GM12878 (cell line): Measurements from ENCODE around the gene PRKCE. TPM values are rescaled to one million over a fixed set of nuclear protein-coding genes. Genes with fewer than 3 reads are reported as not detected.

Experiments used
- BCL11A ChIP-seq: IDR thresholded peaks from 2 replicates; pipeline ENCODE4 v1.6.1; 2011; ENCODE audit warnings: low read depth, low read length
- CREB1 ChIP-seq: IDR thresholded peaks from 2 replicates; pipeline ENCODE4 v1.6.1; 2012; ENCODE audit warnings: low read depth, mild to moderate bottlenecking, inconsistent platforms
- CREM ChIP-seq: IDR thresholded peaks from 2 replicates; pipeline ENCODE4 v1.6.1; 2014; ENCODE audit warnings: antibody characterized with exemption, low read depth
- DPF2 ChIP-seq: fragments of 450-650 bp; IDR thresholded peaks from 2 replicates; pipeline ENCODE4 v1.6.1; 2017; ENCODE audit warnings: mild to moderate bottlenecking
- EED ChIP-seq: sonication (generic); IDR thresholded peaks from 2 replicates; pipeline ENCODE4 v1.6.1; 2016; ENCODE audit warnings: antibody characterized with exemption, low read depth
- ESRRA ChIP-seq: IDR thresholded peaks from 2 replicates; pipeline ENCODE4 v1.6.1; 2012; ENCODE audit warnings: mild to moderate bottlenecking, low read length, improper control_type of control experiment
- FOS ChIP-seq: IDR thresholded peaks from 3 replicates; pipeline ENCODE4 v1.6.1; 2011; ENCODE audit warnings: borderline replicate concordance; ENCODE audit not compliant: insufficient read length; ENCODE audit errors: extremely low read depth
- MEF2B ChIP-seq: fragments of 450-650 bp; IDR thresholded peaks from 2 replicates; pipeline ENCODE4 v1.6.1; 2018; ENCODE audit warnings: mild to moderate bottlenecking, moderate library complexity; ENCODE audit not compliant: partially characterized antibody, poor library complexity, severe bottlenecking
- MYC ChIP-seq: IDR thresholded peaks from 2 replicates; pipeline ENCODE4 v1.6.1; 2011; ENCODE audit warnings: mild to moderate bottlenecking, low read length, moderate library complexity, inconsistent platforms; ENCODE audit not compliant: insufficient read depth, insufficient replicate concordance, insufficient read length, severe bottlenecking
- NBN ChIP-seq: fragments of 450-650 bp; IDR thresholded peaks from 2 replicates; pipeline ENCODE4 v1.6.1; 2016
- NFIC ChIP-seq: IDR thresholded peaks from 2 replicates; pipeline ENCODE4 v1.6.1; 2012; ENCODE audit warnings: low read depth, mild to moderate bottlenecking, inconsistent platforms, low read length, moderate library complexity
- NR2F1 ChIP-seq: fragments of 450-650 bp; conservative IDR thresholded peaks from 2 replicates; pipeline ENCODE4 v1.6.1; 2017; ENCODE audit warnings: mild to moderate bottlenecking
- POLR2AphosphoS2 ChIP-seq: IDR thresholded peaks from 2 replicates; pipeline ENCODE4 v1.6.1; 2011; ENCODE audit warnings: low read depth, mild to moderate bottlenecking, low read length, improper control_type of control experiment, moderate library complexity
- RAD21 ChIP-seq: IDR thresholded peaks from 2 replicates; pipeline ENCODE4 v1.6.1; 2011; ENCODE audit warnings: mild to moderate bottlenecking, low read depth, low read length, moderate library complexity; ENCODE audit not compliant: insufficient read depth
- SREBF1 ChIP-seq: IDR thresholded peaks from 2 replicates; pipeline ENCODE4 v1.6.1; 2012; ENCODE audit warnings: mild to moderate bottlenecking, low read length
- TCF12 ChIP-seq: IDR thresholded peaks from 2 replicates; pipeline ENCODE4 v1.6.1; 2011; ENCODE audit warnings: low read depth, mild to moderate bottlenecking, low read length
- WRNIP1 ChIP-seq: IDR thresholded peaks from 2 replicates; pipeline ENCODE4 v1.6.1; 2011; ENCODE audit warnings: low read depth, low read length, improper control_type of control experiment, borderline replicate concordance
- ZBED1 ChIP-seq: IDR thresholded peaks from 2 replicates; pipeline ENCODE4 v1.6.1; 2016; ENCODE audit warnings: borderline replicate concordance
- ZNF274 ChIP-seq: IDR thresholded peaks from one replicate; pipeline ENCODE4 v1.8.0; 2011; ENCODE audit not compliant: insufficient read length, insufficient read depth
- ZNF384 ChIP-seq: IDR thresholded peaks from 2 replicates; pipeline ENCODE4 v1.6.1; 2012; ENCODE audit warnings: low read depth, mild to moderate bottlenecking, low read length, improper control_type of control experiment, borderline replicate concordance
- ZZZ3 ChIP-seq: IDR thresholded peaks from 2 replicates; pipeline ENCODE4 v1.6.1; 2011; ENCODE audit warnings: low read depth; ENCODE audit not compliant: control insufficient read depth, insufficient read length
- polyA plus RNA-seq, 11 experiments: library from polyadenylated mRNA; depleted of rRNA in 4 of 11; unstranded in 6 of 11; stranded (reverse) in 5 of 11; fragments of >200 nt; fragmentation: Nextera tagmentation in 4 of 11; fragmentation: Illumina TruSeq in 1 of 11; extraction: Ambion mirVana in 4 of 11; extraction: Trizol in 1 of 11; gene quantifications; 1 replicate in 1 of 11; 2 replicates in 10 of 11; pipeline versions ENCODE4 v1.2.1 to v1.2.3, GENCODE V29; 2011 to 2016; ENCODE audit warnings: inconsistent platforms in 2 of 11, missing spikeins in 2 of 11, low read depth in 1 of 11
- total RNA-seq, 4 experiments: library from RNA; depleted of rRNA in 3 of 4; stranded (reverse); fragments of >200 nt in 3 of 4; fragmentation: Illumina TruSeq in 1 of 4; extraction: Trizol in 1 of 4; gene quantifications; 2 replicates each; pipeline versions ENCODE4 v1.2.1 to v1.2.3, GENCODE V29; 2013 to 2021
- TF ChIP-seq, protein P1 (sequence below): fragments of 150-350 bp; IDR thresholded peaks from 2 replicates; pipeline ENCODE4 v1.6.1; 2016; ENCODE audit warnings: low read depth, low read length
- TF ChIP-seq, protein P2 (sequence below): fragments of 450-650 bp; IDR thresholded peaks from 2 replicates; pipeline ENCODE4 v1.6.1; 2017; ENCODE audit warnings: mild to moderate bottlenecking, moderate library complexity

PRKCE gene
- total and polyA plus RNA-seq, 10 of the 15 experiments (the other 5 are each of a cell fraction or from before 2014, with no cell fraction given): 2.6 to 28.2 (median 11.3) TPM

DNA sequence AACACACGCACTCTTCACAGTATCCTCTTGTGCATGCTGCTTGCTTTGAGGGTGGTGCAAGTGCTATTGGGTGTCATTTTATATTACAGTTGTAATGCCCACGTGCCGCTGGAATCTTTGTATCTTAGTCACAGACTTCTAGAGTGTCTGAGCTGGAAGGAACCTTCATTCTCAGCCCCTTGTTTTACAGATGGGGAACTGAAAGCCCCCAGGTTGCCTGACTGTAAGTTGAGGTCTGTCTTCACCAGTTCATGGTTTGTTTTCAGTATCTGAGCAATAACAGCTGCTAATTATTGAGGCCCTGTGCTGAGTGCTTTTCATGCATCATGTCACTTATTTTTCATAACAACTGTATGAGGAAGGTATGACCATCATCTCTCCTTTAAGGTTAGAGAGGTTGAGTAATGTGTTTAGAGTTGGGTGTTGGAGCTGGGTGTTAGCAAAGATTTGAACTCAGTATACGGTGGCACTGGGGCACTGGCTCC lies 77.0 kb downstream of the PRKCE start (continued):
- TF ChIP-seq, protein P1, sequence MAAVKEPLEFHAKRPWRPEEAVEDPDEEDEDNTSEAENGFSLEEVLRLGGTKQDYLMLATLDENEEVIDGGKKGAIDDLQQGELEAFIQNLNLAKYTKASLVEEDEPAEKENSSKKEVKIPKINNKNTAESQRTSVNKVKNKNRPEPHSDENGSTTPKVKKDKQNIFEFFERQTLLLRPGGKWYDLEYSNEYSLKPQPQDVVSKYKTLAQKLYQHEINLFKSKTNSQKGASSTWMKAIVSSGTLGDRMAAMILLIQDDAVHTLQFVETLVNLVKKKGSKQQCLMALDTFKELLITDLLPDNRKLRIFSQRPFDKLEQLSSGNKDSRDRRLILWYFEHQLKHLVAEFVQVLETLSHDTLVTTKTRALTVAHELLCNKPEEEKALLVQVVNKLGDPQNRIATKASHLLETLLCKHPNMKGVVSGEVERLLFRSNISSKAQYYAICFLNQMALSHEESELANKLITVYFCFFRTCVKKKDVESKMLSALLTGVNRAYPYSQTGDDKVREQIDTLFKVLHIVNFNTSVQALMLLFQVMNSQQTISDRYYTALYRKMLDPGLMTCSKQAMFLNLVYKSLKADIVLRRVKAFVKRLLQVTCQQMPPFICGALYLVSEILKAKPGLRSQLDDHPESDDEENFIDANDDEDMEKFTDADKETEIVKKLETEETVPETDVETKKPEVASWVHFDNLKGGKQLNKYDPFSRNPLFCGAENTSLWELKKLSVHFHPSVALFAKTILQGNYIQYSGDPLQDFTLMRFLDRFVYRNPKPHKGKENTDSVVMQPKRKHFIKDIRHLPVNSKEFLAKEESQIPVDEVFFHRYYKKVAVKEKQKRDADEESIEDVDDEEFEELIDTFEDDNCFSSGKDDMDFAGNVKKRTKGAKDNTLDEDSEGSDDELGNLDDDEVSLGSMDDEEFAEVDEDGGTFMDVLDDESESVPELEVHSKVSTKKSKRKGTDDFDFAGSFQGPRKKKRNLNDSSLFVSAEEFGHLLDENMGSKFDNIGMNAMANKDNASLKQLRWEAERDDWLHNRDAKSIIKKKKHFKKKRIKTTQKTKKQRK: no peak
- TF ChIP-seq MYC (no peak), CREM (peak; percentile 87), ZZZ3 (no peak), ZBED1 (peak; percentile 80; the same call in 1 of the 2 replicates), NFIC (peak; percentile 93), WRNIP1 (no peak), DPF2 (peak; percentile 98), POLR2AphosphoS2 (no peak), SREBF1 (peak; percentile 36; the same call in 1 of the 2 replicates), ZNF274 (no peak), BCL11A (peak; percentile 99), FOS (no peak), EED (peak; percentile 90), NBN (peak; percentile 96), RAD21 (peak; percentile 16; the same call in 1 of the 2 replicates), NR2F1 (peak; percentile 83), ZNF384 (no peak), MEF2B (peak; percentile 73), TCF12 (peak; percentile 99), ESRRA (no peak), CREB1 (peak; percentile 63)
- TF ChIP-seq, protein P2, sequence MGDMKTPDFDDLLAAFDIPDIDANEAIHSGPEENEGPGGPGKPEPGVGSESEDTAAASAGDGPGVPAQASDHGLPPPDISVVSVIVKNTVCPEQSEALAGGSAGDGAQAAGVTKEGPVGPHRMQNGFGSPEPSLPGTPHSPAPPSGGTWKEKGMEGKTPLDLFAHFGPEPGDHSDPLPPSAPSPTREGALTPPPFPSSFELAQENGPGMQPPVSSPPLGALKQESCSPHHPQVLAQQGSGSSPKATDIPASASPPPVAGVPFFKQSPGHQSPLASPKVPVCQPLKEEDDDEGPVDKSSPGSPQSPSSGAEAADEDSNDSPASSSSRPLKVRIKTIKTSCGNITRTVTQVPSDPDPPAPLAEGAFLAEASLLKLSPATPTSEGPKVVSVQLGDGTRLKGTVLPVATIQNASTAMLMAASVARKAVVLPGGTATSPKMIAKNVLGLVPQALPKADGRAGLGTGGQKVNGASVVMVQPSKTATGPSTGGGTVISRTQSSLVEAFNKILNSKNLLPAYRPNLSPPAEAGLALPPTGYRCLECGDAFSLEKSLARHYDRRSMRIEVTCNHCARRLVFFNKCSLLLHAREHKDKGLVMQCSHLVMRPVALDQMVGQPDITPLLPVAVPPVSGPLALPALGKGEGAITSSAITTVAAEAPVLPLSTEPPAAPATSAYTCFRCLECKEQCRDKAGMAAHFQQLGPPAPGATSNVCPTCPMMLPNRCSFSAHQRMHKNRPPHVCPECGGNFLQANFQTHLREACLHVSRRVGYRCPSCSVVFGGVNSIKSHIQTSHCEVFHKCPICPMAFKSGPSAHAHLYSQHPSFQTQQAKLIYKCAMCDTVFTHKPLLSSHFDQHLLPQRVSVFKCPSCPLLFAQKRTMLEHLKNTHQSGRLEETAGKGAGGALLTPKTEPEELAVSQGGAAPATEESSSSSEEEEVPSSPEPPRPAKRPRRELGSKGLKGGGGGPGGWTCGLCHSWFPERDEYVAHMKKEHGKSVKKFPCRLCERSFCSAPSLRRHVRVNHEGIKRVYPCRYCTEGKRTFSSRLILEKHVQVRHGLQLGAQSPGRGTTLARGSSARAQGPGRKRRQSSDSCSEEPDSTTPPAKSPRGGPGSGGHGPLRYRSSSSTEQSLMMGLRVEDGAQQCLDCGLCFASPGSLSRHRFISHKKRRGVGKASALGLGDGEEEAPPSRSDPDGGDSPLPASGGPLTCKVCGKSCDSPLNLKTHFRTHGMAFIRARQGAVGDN: peak; percentile 92
